Peyer's patch (tissue), 4 donors: Measurements from ENCODE around the gene FAM3C. TPM values are rescaled to one million over a fixed set of nuclear protein-coding genes. Genes with fewer than 3 reads are reported as not detected.
"Not testable (repeated sequence)": the region's sequence is repeated elsewhere in the genome, so short reads cannot be mapped to it uniquely, and the experiment has no call there.

Experiments used
- DNase-seq, 3 donors: peaks; one replicate each; pipeline ENCODE4 v3.0.0-alpha.2; 2017 to 2019
- H3K27ac ChIP-seq, 4 donors: fragments of 200-600 bp; sonication (generic); one replicate each; pipeline ENCODE4 v1.5.1; 2016 to 2019
- H3K27me3 ChIP-seq, 2 donors: fragments of 200-600 bp; sonication (generic); one replicate each; pipeline ENCODE4 v1.5.1; 2019
- H3K36me3 ChIP-seq, 3 donors: fragments of 200-600 bp; sonication (generic); one replicate each; pipeline ENCODE4 v1.5.1; 2016 to 2019
- H3K4me1 ChIP-seq, 4 donors: fragments of 200-600 bp; sonication (generic); one replicate each; pipeline ENCODE4 v1.5.1; 2016 to 2019
- H3K4me3 ChIP-seq, 4 donors: fragments of 200-600 bp; sonication (generic); 1 replicate in 3 of 4; 2 replicates in 1 of 4; pipeline ENCODE4 v1.5.1; 2016 to 2019; ENCODE audit warnings: mild to moderate bottlenecking in 1 of 4
- H3K9me3 ChIP-seq, 4 donors: fragments of 200-600 bp; sonication (generic); one replicate each; pipeline ENCODE4 v1.5.1; 2016 to 2019; ENCODE audit warnings: mild to moderate bottlenecking in 1 of 4
- CTCF ChIP-seq, 6 experiments: fragments of 450-650 bp in 4 of 6; fragments of 200-600 bp in 2 of 6; sonication (generic) in 1 of 6; IDR thresholded peaks; one replicate each; pipeline ENCODE4 v1.5.1; 2017 to 2019; ENCODE audit warnings: antibody characterized with exemption in 6 of 6, mild to moderate bottlenecking in 3 of 6, moderate library complexity in 1 of 6
- POLR2A ChIP-seq, 2 donors: fragments of 450-650 bp; IDR thresholded peaks; one replicate each; pipeline ENCODE4 v1.5.1; 2017; ENCODE audit warnings: antibody characterized with exemption in 2 of 2, mild to moderate bottlenecking in 2 of 2, moderate library complexity in 2 of 2
- total RNA-seq, 4 donors: library from RNA; depleted of rRNA; stranded (reverse); fragments of >200 nt; gene quantifications; one replicate each; pipeline ENCODE4 v1.1.0, GENCODE V29; 2016

FAM3C gene
- total RNA-seq, 4 donors from 2014 or later, result 20.6 to 204 (median 149) TPM

GRCh38 chr7:121437470-121437869 lies 41.4 kb upstream of the FAM3C start:
- Histone ChIP-seq H3K36me3 (no peaks in the 10 kb centered on the region), H3K9me3 (no peaks in the 10 kb centered on the region), H3K27me3 (no peaks in the 10 kb centered on the region), H3K4me3 (no peak overlapping the region), H3K27ac (peak overlapping the region in 1 of 4 donors; percentile 66), H3K4me1 (peaks cover 0 to 10% (median 3%) of the 10 kb centered on the region in 4 donors)
- TF ChIP-seq POLR2A (IDR thresholded peaks at IDR 0.05) (no peak), CTCF (IDR thresholded peaks at IDR 0.05) (no peak)
- no peak for DNase-seq

- Histone ChIP-seq H3K9me3 (no peaks in the 10 kb centered on the region), H3K4me3 (no peak overlapping the region), H3K27ac (no peak overlapping the region), H3K27me3 (no peaks in the 10 kb centered on the region), H3K4me1 (peaks cover 0 to 10% (median 3%) of the 10 kb centered on the region in 4 donors), H3K36me3 (no peaks in the 10 kb centered on the region)
- no peak for DNase-seq
- no peak for TF ChIP-seq POLR2A (IDR thresholded peaks at IDR 0.05)
Measured at GRCh38 chr7:121436688-121437087, 40.6 kb upstream of the FAM3C start.

- TF ChIP-seq POLR2A (IDR thresholded peaks at IDR 0.05) (no peak), CTCF (IDR thresholded peaks at IDR 0.05) (no peak)
- Histone ChIP-seq H3K4me3 (no peak overlapping the region), H3K27ac (no peak overlapping the region), H3K27me3 (no peaks in the 10 kb centered on the region), H3K4me1 (peaks cover 0 to 10% (median 3%) of the 10 kb centered on the region in 4 donors), H3K9me3 (no peaks in the 10 kb centered on the region), H3K36me3 (no peaks in the 10 kb centered on the region)
- DNase-seq, result no peak
Measured at GRCh38 chr7:121436136-121436535, 40.0 kb upstream of the FAM3C start.

GRCh38 chr7:121433775-121434174 lies 37.7 kb upstream of the FAM3C start:
- no peak for DNase-seq
- TF ChIP-seq CTCF (IDR thresholded peaks at IDR 0.05), result no peak
- TF ChIP-seq POLR2A (IDR thresholded peaks at IDR 0.05), result no peak

GRCh38 chr7:121432486-121432885 lies 36.4 kb upstream of the FAM3C start:
- H3K36me3 ChIP-seq, H3K9me3 ChIP-seq, H3K27me3 ChIP-seq, DNase-seq, H3K27ac ChIP-seq, H3K4me1 ChIP-seq, H3K4me3 ChIP-seq: not testable (repeated sequence)

More at GRCh38 chr7:121433775-121434174, 37.7 kb upstream of the FAM3C start:
- H3K9me3 ChIP-seq, result no peaks in the 10 kb centered on the region
- no peak overlapping the region for H3K4me3 ChIP-seq
- no peaks in the 10 kb centered on the region for H3K36me3 ChIP-seq
- no peaks in the 10 kb centered on the region for H3K27me3 ChIP-seq
- H3K4me1 ChIP-seq, result peaks cover 0 to 10% (median 3%) of the 10 kb centered on the region in 4 donors
- H3K27ac ChIP-seq, result no peak overlapping the region

GRCh38 chr7:121431996-121432395 lies 35.9 kb upstream of the FAM3C start:
- H3K27ac ChIP-seq, result no peak overlapping the region
- no peaks in the 10 kb centered on the region for H3K4me1 ChIP-seq
- no peak overlapping the region for H3K4me3 ChIP-seq
- H3K9me3 ChIP-seq, result no peaks in the 10 kb centered on the region
- no peaks in the 10 kb centered on the region for H3K27me3 ChIP-seq
- DNase-seq, result no peak
- TF ChIP-seq CTCF (IDR thresholded peaks at IDR 0.05) (no peak), POLR2A (IDR thresholded peaks at IDR 0.05) (no peak)
- no peaks in the 10 kb centered on the region for H3K36me3 ChIP-seq

GRCh38 chr7:121431389-121431995 lies 35.4 kb upstream of the FAM3C start:
- no peak overlapping the region for H3K27ac ChIP-seq
- no peaks in the 10 kb centered on the region for H3K36me3 ChIP-seq
- H3K9me3 ChIP-seq, result no peaks in the 10 kb centered on the region
- H3K4me3 ChIP-seq, result no peak overlapping the region
- no peaks in the 10 kb centered on the region for H3K4me1 ChIP-seq
- DNase-seq, result no peak
- H3K27me3 ChIP-seq, result no peaks in the 10 kb centered on the region
- TF ChIP-seq CTCF (IDR thresholded peaks at IDR 0.05) (no peak), POLR2A (IDR thresholded peaks at IDR 0.05) (no peak)
